Measurements from ENCODE around the gene CANX.
"Not testable (repeated sequence)": the region's sequence is repeated elsewhere in the genome, so short reads cannot be mapped to it uniquely, and the experiment has no call there.

CANX gene

DNA sequence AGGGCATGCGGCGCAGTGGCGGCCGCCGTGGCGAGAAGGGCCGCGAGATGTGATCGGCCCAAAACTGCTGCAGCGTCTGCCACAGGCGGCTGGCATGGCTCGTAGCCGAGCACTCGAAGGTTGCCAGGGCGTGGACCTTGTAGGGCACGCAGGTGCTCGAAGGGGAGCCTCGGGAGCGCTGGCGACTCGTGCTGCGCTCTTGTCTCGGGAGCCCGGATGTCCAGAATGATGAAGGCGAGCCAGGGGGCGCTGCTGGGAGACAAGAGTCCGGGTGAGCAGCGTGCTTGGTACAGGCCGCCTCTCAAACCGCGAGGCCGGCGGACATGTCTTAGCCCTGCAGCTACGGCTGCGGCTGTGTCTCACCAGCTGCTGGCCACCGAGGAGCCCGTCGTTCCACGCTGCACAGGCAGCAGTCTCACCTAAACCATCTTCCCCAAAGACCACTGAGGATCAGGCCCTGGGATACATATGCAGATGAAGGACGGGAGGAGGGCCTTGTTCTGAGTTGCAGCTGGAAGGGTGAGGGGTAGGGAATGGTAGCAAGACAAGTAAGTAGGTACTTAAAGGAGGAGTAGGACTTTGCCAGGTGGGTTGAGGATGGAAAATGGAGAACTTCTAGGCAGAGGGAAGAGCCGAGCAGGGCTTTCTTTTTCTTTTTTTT lies 19.6 kb upstream of the CANX start:
- Histone ChIP-seq H3K9me3 (replicated peaks; ENCODE audit: insufficient read depth, low read length) (no peaks in the 10 kb centered on the region), H3K4me3 (ENCODE audit: low read length) (peak overlapping the region; percentile 94), H3K27me3 (replicated peaks; ENCODE audit: insufficient read depth, low read length) (no peaks in the 10 kb centered on the region), H2AFZ (ENCODE audit: low read length) (peak overlapping the region; percentile 99), H3K27ac (ENCODE audit: low read length) (peak overlapping the region; percentile 14; the same call in 1 of the 2 replicates), H3K4me1 (ENCODE audit: low read length) (peaks cover 15% of the 10 kb centered on the region), H3K9me2 (replicated peaks; ENCODE audit: insufficient read depth, low read length) (no peaks in the 10 kb centered on the region), H3F3A (ENCODE audit: insufficient read depth, low read length) (peaks cover 9% of the 10 kb centered on the region), H3K9ac (ENCODE audit: low read length) (peak overlapping the region; percentile 91; the same call in 1 of the 2 replicates), H3K36me3 (replicated peaks; ENCODE audit: insufficient read depth, low read length) (no peaks in the 10 kb centered on the region), H3K79me2 (ENCODE audit: low read length) (peaks cover 5% of the 10 kb centered on the region), H4K20me1 (ENCODE audit: insufficient read depth, low read length) (no peaks in the 10 kb centered on the region), H3K4me2 (ENCODE audit: low read depth, low read length) (peak overlapping the region; percentile 94)
- no peak for TF ChIP-seq EZH2phosphoT487 (IDR thresholded peaks at IDR 0.05; ENCODE audit: low read length)
- TF ChIP-seq EZH2 (optimal IDR thresholded peaks at IDR 0.05; ENCODE audit: low read depth, low read length) = no peak
- no peak for TF ChIP-seq CTCF (IDR thresholded peaks at IDR 0.05; ENCODE audit: low read length)
- no peak for DNase-seq

- DNase-seq = no peak
- no peak overlapping the region for H3K27ac ChIP-seq (ENCODE audit: low read length)
- peaks cover 10% of the 10 kb centered on the region for H3F3A ChIP-seq (ENCODE audit: insufficient read depth, low read length)
- H3K36me3 ChIP-seq (replicated peaks; ENCODE audit: insufficient read depth, low read length) = no peaks in the 10 kb centered on the region
- H3K9me3 ChIP-seq (replicated peaks; ENCODE audit: insufficient read depth, low read length) = no peaks in the 10 kb centered on the region
- H3K79me2 ChIP-seq (ENCODE audit: low read length) = peaks cover 5% of the 10 kb centered on the region
- H4K20me1 ChIP-seq (ENCODE audit: insufficient read depth, low read length) = no peaks in the 10 kb centered on the region
- H3K9me2 ChIP-seq (replicated peaks; ENCODE audit: insufficient read depth, low read length) = no peaks in the 10 kb centered on the region
- no peak overlapping the region for H3K4me2 ChIP-seq (ENCODE audit: low read depth, low read length)
- TF ChIP-seq CTCF (IDR thresholded peaks at IDR 0.05; ENCODE audit: low read length) (no peak), EZH2phosphoT487 (IDR thresholded peaks at IDR 0.05; ENCODE audit: low read length) (no peak), EZH2 (optimal IDR thresholded peaks at IDR 0.05; ENCODE audit: low read depth, low read length) (no peak)
- H2AFZ ChIP-seq (ENCODE audit: low read length) = no peak overlapping the region
- H3K4me3 ChIP-seq (ENCODE audit: low read length) = no peak overlapping the region
- H3K9ac ChIP-seq (ENCODE audit: low read length) = no peak overlapping the region
- H3K27me3 ChIP-seq (replicated peaks; ENCODE audit: insufficient read depth, low read length) = no peaks in the 10 kb centered on the region
- peaks cover 15% of the 10 kb centered on the region for H3K4me1 ChIP-seq (ENCODE audit: low read length)
These were observed 18.6 kb upstream of the CANX start for GRCh38 chr5:179680014-179680779.

- Histone ChIP-seq H3K27ac (ENCODE audit: low read length) (no peak within 1 kb of the TSS), H3K4me2 (ENCODE audit: low read depth, low read length) (no peak within 1 kb of the TSS), H3K9me2 (replicated peaks; ENCODE audit: insufficient read depth, low read length) (no peaks in the 10 kb centered on the region), H3K9me3 (replicated peaks; ENCODE audit: insufficient read depth, low read length) (no peaks in the 10 kb centered on the region), H3K27me3 (replicated peaks; ENCODE audit: insufficient read depth, low read length) (no peaks in the 10 kb centered on the region), H3K36me3 (replicated peaks; ENCODE audit: insufficient read depth, low read length) (no peaks in the 10 kb centered on the region), H3K79me2 (ENCODE audit: low read length) (peaks cover 5% of the 10 kb centered on the region), H4K20me1 (ENCODE audit: insufficient read depth, low read length) (no peaks in the 10 kb centered on the region), H3K4me3 (ENCODE audit: low read length) (no peak within 1 kb of the TSS), H3F3A (ENCODE audit: insufficient read depth, low read length) (peaks cover 10% of the 10 kb centered on the region), H3K9ac (ENCODE audit: low read length) (no peak within 1 kb of the TSS), H3K4me1 (ENCODE audit: low read length) (peaks cover 15% of the 10 kb centered on the region), H2AFZ (ENCODE audit: low read length) (no peak within 1 kb of the TSS)
- TF ChIP-seq EZH2phosphoT487 (IDR thresholded peaks at IDR 0.05; ENCODE audit: low read length) (no peak), CTCF (IDR thresholded peaks at IDR 0.05; ENCODE audit: low read length) (no peak), EZH2 (optimal IDR thresholded peaks at IDR 0.05; ENCODE audit: low read depth, low read length) (no peak)
- no peak for DNase-seq
These were observed 17.9 kb upstream of the CANX start, which contains the start of gene CBY3 for GRCh38 chr5:179680780-179681401. Gene CBY3 (minus strand): TSS chr5:179681034. CDS start chr5:179680918, 116 bp downstream.

DNA sequence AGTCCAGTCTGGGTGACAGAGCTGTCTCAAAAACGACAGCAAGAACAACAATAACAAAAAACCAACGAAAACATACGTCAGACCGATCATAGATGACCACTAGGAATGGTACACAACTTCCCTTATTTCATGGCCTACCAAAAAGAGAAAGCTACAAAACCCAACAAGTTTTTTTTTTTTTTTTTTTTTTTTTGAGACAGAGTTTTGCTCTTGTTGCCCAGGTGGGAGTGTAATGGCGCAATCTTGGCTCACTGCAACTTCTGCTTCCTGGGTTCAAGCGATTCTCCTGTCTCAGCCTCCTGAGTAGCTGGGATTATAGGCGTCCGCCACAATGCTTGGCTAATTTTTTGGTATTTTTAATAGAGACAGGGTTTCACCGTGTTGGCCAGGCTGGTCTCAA lies 9.6 kb upstream of the CANX start:
- not testable (repeated sequence) for H3F3A ChIP-seq (ENCODE audit: insufficient read depth, low read length); H3K4me2 ChIP-seq (ENCODE audit: low read depth, low read length); H3K79me2 ChIP-seq (ENCODE audit: low read length); H3K4me1 ChIP-seq (ENCODE audit: low read length); H3K27ac ChIP-seq (ENCODE audit: low read length); H3K9me3 ChIP-seq (replicated peaks; ENCODE audit: insufficient read depth, low read length); DNase-seq; H2AFZ ChIP-seq (ENCODE audit: low read length); H3K27me3 ChIP-seq (replicated peaks; ENCODE audit: insufficient read depth, low read length); H3K4me3 ChIP-seq (ENCODE audit: low read length); H4K20me1 ChIP-seq (ENCODE audit: insufficient read depth, low read length); H3K36me3 ChIP-seq (replicated peaks; ENCODE audit: insufficient read depth, low read length); H3K9me2 ChIP-seq (replicated peaks; ENCODE audit: insufficient read depth, low read length); H3K9ac ChIP-seq (ENCODE audit: low read length)
